IPS-15b (cell line): ENCODE measurements around the gene LRP1B.
"Not testable (repeated sequence)": the region's sequence is repeated elsewhere in the genome, so short reads cannot be mapped to it uniquely, and the experiment has no call there.

Experiments
- H3K27me3 ChIP-seq: one replicate; pipeline ENCODE4 v1.6.1; 2013; ENCODE audit warnings: low read length; ENCODE audit not compliant: control insufficient read depth, insufficient read depth
- H3K36me3 ChIP-seq: one replicate; pipeline ENCODE4 v1.6.1; 2013; ENCODE audit warnings: low read length; ENCODE audit not compliant: control insufficient read depth, insufficient read depth
- H3K4me1 ChIP-seq: one replicate; pipeline ENCODE4 v1.6.1; 2013; ENCODE audit warnings: mild to moderate bottlenecking, low read length; ENCODE audit not compliant: control insufficient read depth, insufficient read depth
- H3K4me3 ChIP-seq: one replicate; pipeline ENCODE4 v1.5.1; 2013; ENCODE audit warnings: low read depth, low read length
- H3K9ac ChIP-seq: one replicate; pipeline ENCODE4 v1.6.1; 2013; ENCODE audit warnings: low read depth, mild to moderate bottlenecking, low read length
- H3K9me3 ChIP-seq: one replicate; pipeline ENCODE4 v1.6.1; 2013; ENCODE audit warnings: mild to moderate bottlenecking, low read length; ENCODE audit not compliant: control insufficient read depth, insufficient read depth

LRP1B gene

DNA sequence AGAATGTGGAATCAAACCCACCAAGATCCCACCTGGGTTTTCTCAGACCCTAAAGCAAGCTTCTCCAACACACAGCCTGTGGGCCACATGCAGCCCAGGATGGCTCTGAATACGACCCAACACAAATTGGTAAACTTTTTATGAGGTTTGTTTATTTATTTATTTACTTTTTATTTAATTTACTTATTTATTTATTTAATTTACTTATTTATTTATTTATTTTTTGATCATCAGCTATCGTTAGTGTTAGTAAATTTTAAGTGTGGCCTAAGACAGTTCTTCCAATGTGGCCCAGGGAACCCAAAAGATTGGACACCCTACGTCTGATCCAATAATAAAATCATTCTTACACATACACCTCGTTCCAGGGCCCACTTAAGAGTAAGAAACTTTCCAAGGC is 1451.1 kb downstream of the LRP1B start:
- Histone ChIP-seq H3K36me3 (no peaks in the 10 kb centered on the region), H3K9ac (no peak overlapping the region), H3K4me3 (no peak overlapping the region), H3K27me3 (no peaks in the 10 kb centered on the region), H3K4me1 (no peaks in the 10 kb centered on the region), H3K9me3 (no peaks in the 10 kb centered on the region)

DNA sequence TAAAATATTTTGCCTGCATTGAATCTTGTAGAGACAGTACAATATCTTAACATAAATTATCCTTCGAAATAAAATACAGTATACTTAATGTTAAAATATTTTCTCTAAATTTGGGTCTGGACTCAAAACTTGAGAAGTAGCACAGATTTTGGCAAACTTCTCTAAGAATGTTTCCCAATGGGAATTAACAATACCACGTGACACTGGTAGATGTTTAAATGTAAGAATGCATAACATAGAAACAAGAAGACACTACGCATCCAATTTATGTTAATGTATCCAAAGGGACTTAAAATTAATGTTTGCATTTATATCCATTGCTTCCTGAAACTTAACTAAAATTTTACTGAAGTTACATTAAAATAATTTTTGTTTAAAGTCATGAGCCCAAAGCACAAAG is 1460.9 kb downstream of the LRP1B start:
- no peaks in the 10 kb centered on the region for H3K36me3 ChIP-seq
- no peak overlapping the region for H3K4me3 ChIP-seq
- no peaks in the 10 kb centered on the region for H3K27me3 ChIP-seq
- H3K4me1 ChIP-seq, result no peaks in the 10 kb centered on the region
- no peak overlapping the region for H3K9ac ChIP-seq
- no peaks in the 10 kb centered on the region for H3K9me3 ChIP-seq

- H3K36me3 ChIP-seq, result no peaks in the 10 kb centered on the region
- no peaks in the 10 kb centered on the region for H3K9me3 ChIP-seq
- H3K4me1 ChIP-seq, result no peaks in the 10 kb centered on the region
- H3K4me3 ChIP-seq, result no peak overlapping the region
- no peaks in the 10 kb centered on the region for H3K27me3 ChIP-seq
- H3K9ac ChIP-seq, result no peak overlapping the region
Observed at GRCh38 chr2:140667203-140667602, 1463.6 kb downstream of the LRP1B start.

DNA sequence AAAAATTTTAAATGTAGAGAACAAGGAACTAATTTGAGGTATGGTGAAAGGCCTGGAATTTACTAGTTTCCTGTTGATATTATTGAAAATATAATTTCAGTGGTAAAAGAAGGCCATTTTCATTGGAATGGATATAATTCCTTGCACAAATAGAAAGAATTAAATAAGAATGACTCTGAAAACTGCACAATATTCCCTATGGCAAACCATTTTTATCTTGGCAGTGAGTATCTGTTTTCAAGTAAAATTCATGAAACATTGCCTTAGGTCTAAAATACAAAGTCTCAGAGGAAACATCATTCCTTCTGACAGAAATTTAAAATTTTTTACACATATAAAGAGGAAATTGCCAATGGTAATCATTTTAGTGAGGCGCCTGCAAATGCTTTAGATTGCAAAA is 1468.3 kb downstream of the LRP1B start:
- H3K9me3 ChIP-seq, result no peaks in the 10 kb centered on the region
- H3K4me1 ChIP-seq, result no peaks in the 10 kb centered on the region
- no peak overlapping the region for H3K4me3 ChIP-seq
- H3K27me3 ChIP-seq, result no peaks in the 10 kb centered on the region
- H3K9ac ChIP-seq, result no peak overlapping the region
- no peaks in the 10 kb centered on the region for H3K36me3 ChIP-seq

GRCh38 chr2:140658760-140659692 is 1471.8 kb downstream of the LRP1B start:
- H3K9ac ChIP-seq, result no peak overlapping the region
- H3K27me3 ChIP-seq, result no peaks in the 10 kb centered on the region
- no peaks in the 10 kb centered on the region for H3K36me3 ChIP-seq
- H3K4me3 ChIP-seq, result no peak overlapping the region
- no peaks in the 10 kb centered on the region for H3K4me1 ChIP-seq
- no peaks in the 10 kb centered on the region for H3K9me3 ChIP-seq

DNA sequence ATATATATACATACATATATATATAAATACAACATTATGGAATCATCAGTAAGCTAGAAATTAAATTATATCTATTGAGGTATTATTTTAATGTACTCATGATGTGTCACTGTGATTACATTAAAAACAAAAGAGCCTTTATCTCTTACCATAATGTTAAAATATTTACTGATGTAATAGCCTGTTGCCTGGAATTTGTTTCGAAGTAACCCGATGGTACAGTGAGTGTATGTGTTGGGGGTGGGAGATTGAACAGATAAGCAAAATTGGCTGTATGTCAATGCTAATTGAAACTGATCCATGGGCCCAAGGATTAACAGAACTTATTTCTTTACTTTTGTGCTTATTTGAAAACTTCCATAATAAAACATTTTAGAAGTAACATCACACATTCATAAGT is 1473.2 kb downstream of the LRP1B start:
- Histone ChIP-seq H3K4me1 (no peaks in the 10 kb centered on the region), H3K4me3 (no peak overlapping the region), H3K36me3 (no peaks in the 10 kb centered on the region), H3K9ac (no peak overlapping the region), H3K27me3 (no peaks in the 10 kb centered on the region), H3K9me3 (no peaks in the 10 kb centered on the region)

DNA sequence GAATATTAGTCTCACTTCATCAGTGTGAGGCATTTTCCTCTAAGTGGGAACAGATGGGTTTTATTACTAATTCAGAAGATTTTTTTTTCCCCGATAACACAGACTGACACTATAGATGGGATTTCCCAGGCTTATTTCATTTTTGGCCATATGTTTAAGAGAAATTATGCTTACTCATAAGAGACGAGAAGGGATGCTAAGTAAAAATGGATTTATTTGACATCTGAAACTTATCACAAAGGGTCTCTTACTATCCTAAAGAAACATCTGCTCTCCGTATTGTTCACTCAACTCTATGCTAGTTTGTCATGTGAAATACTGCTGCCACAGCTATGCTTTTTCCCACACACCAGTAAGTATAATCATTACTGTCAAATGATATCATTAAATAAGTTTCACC is 1476.3 kb downstream of the LRP1B start:
- Histone ChIP-seq H3K4me3 (no peak overlapping the region), H3K36me3 (no peaks in the 10 kb centered on the region), H3K9ac (no peak overlapping the region), H3K9me3 (no peaks in the 10 kb centered on the region), H3K27me3 (no peaks in the 10 kb centered on the region), H3K4me1 (no peaks in the 10 kb centered on the region)

GRCh38 chr2:140650825-140651224 is 1480.0 kb downstream of the LRP1B start:
- Histone ChIP-seq H3K9ac (no peak overlapping the region), H3K36me3 (no peaks in the 10 kb centered on the region), H3K4me3 (no peak overlapping the region), H3K4me1 (no peaks in the 10 kb centered on the region), H3K9me3 (no peaks in the 10 kb centered on the region), H3K27me3 (no peaks in the 10 kb centered on the region)

GRCh38 chr2:140650134-140650533 is 1480.7 kb downstream of the LRP1B start:
- H3K9ac ChIP-seq, H3K9me3 ChIP-seq, H3K27me3 ChIP-seq, H3K4me3 ChIP-seq, H3K36me3 ChIP-seq, H3K4me1 ChIP-seq: not testable (repeated sequence)

- no peak overlapping the region for H3K9ac ChIP-seq
- no peaks in the 10 kb centered on the region for H3K9me3 ChIP-seq
- no peaks in the 10 kb centered on the region for H3K36me3 ChIP-seq
- H3K4me1 ChIP-seq, result no peaks in the 10 kb centered on the region
- H3K4me3 ChIP-seq, result no peak overlapping the region
- no peaks in the 10 kb centered on the region for H3K27me3 ChIP-seq
Observed at GRCh38 chr2:140648393-140648792, 1482.4 kb downstream of the LRP1B start.

DNA sequence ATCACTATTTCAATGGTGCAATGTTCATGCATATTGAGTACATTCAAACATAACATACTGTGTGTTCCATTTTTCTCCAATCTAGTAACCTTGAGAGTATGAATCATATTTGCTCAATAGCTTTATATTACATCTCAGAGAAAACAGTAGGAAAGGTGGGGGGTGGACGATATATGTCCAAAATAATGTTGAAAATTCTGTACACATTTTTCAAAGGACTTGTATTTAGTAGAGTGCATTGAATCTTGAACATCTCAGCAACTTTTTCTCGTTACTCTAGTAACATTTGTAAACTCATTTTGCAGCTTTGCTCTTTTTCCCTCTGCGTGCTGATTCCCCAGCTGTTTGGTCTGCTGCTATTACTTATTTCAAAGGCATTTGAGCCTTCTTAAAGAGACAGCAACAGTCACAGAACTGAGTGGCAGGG is 1487.0 kb downstream of the LRP1B start:
- Histone ChIP-seq H3K36me3 (no peaks in the 10 kb centered on the region), H3K4me3 (no peak overlapping the region), H3K4me1 (no peaks in the 10 kb centered on the region), H3K9ac (no peak overlapping the region), H3K27me3 (no peaks in the 10 kb centered on the region), H3K9me3 (no peaks in the 10 kb centered on the region)

GRCh38 chr2:140641163-140641562 is 1489.7 kb downstream of the LRP1B start:
- Histone ChIP-seq H3K9me3 (no peaks in the 10 kb centered on the region), H3K4me3 (no peak overlapping the region), H3K27me3 (no peaks in the 10 kb centered on the region), H3K4me1 (no peaks in the 10 kb centered on the region), H3K36me3 (no peaks in the 10 kb centered on the region), H3K9ac (no peak overlapping the region)
